SK-N-SH (cell line): ENCODE data around the gene MAT2A. TPM values are rescaled to one million over a fixed set of nuclear protein-coding genes. Genes with fewer than 3 reads are reported as not detected.

Experiments used
- CTCF ChIA-PET: fragments of 300-600, 350-600 bp; formaldehyde crosslinking; extraction: SDS; loops from one replicate; lab custom pipeline; 2021; lab: Yijun Ruan, JAX
- POLR2A ChIA-PET: fragments of 350-600 bp; sonication (Branson Sonifier 250); formaldehyde crosslinking; extraction: SDS; loops from one replicate; lab custom pipeline; 2020; ENCODE audit warnings: antibody characterized with exemption, inconsistent platforms; lab: Yijun Ruan, JAX
- DNase-seq: peaks from one replicate; pipeline ENCODE4 v3.0.0; 2012
- H2AFZ ChIP-seq: fragments of 200-600 bp; sonication (generic); 2 replicates; pipeline ENCODE4 v1.8.1; 2016; ENCODE audit warnings: antibody characterized with exemption, mild to moderate bottlenecking, low read depth
- H3F3A ChIP-seq: fragments of 200-600 bp; sonication (generic); replicated peaks from 2 replicates; pipeline ENCODE3; 2016; ENCODE audit warnings: antibody characterized with exemption, mild to moderate bottlenecking; ENCODE audit not compliant: insufficient read depth
- H3K27ac ChIP-seq, 2 experiments: fragments of 200-500 bp in 1 of 2; fragments of 200-600 bp in 1 of 2; sonication (Bioruptor generic) in 1 of 2; sonication (generic), shearing (Covaris generic) in 1 of 2; 2 replicates each; pipeline versions ENCODE4 v1.5.1 to v1.6.1; 2014 to 2016; ENCODE audit warnings: low read depth in 2 of 2, inconsistent platforms in 1 of 2, low read length in 1 of 2, mild to moderate bottlenecking in 1 of 2, mixed read lengths in 1 of 2
- H3K27me3 ChIP-seq: fragments of 200-600 bp; sonication (generic), shearing (Covaris generic); 2 replicates; pipeline ENCODE4 v1.6.1; 2016; ENCODE audit warnings: mixed run types; ENCODE audit not compliant: insufficient read depth
- H3K36me3 ChIP-seq, 2 experiments: fragments of 200-500 bp in 1 of 2; fragments of 200-600 bp in 1 of 2; sonication (Bioruptor generic) in 1 of 2; sonication (generic) in 1 of 2; replicated peaks in 1 of 2; 2 replicates each; pipeline versions ENCODE3 to v1.5.1; 2014 to 2016; ENCODE audit warnings: low read length in 1 of 2, mild to moderate bottlenecking in 1 of 2; ENCODE audit not compliant: insufficient read depth in 2 of 2, control insufficient read depth in 1 of 2
- H3K4me1 ChIP-seq, 2 experiments: fragments of 200-500 bp in 1 of 2; fragments of 200-600 bp in 1 of 2; sonication (Bioruptor generic) in 1 of 2; sonication (generic), shearing (Covaris generic) in 1 of 2; 2 replicates each; pipeline versions ENCODE4 v1.5.1 to v1.6.1; 2014 to 2016; ENCODE audit warnings: low read depth in 1 of 2, low read length in 1 of 2, mixed run types in 1 of 2; ENCODE audit not compliant: insufficient read depth in 2 of 2, control insufficient read depth in 1 of 2
- H3K4me2 ChIP-seq: fragments of 200-600 bp; sonication (generic), shearing (Covaris generic); 2 replicates; pipeline ENCODE4 v1.6.1; 2017; ENCODE audit warnings: mixed run types
- H3K4me3 ChIP-seq, 2 experiments: fragments of 200-500 bp in 1 of 2; fragments of 200-600 bp in 1 of 2; sonication (Bioruptor generic) in 1 of 2; sonication (generic), shearing (Covaris generic) in 1 of 2; 2 replicates each; pipeline versions ENCODE4 v1.5.1 to v1.8.1; 2014 to 2016; ENCODE audit warnings: low read depth in 2 of 2, inconsistent platforms in 1 of 2, low read length in 1 of 2, mild to moderate bottlenecking in 1 of 2, mixed read lengths in 1 of 2, moderate library complexity in 1 of 2
- H3K79me2 ChIP-seq: fragments of 200-600 bp; sonication (generic); 2 replicates; pipeline ENCODE4 v1.8.1; 2017; ENCODE audit warnings: mild to moderate bottlenecking; ENCODE audit not compliant: insufficient read depth
- H3K9ac ChIP-seq: fragments of 200-600 bp; sonication (generic); 2 replicates; pipeline ENCODE4 v1.6.1; 2017; ENCODE audit warnings: mixed run types
- H3K9me2 ChIP-seq: fragments of 200-600 bp; sonication (generic); 2 replicates; pipeline ENCODE4 v1.6.1; 2017; ENCODE audit warnings: mixed run types
- H3K9me3 ChIP-seq: fragments of 200-600 bp; sonication (generic); 2 replicates; pipeline ENCODE4 v1.6.1; 2017; ENCODE audit warnings: mixed run types, mild to moderate bottlenecking, moderate library complexity
- H4K20me1 ChIP-seq: fragments of 200-600 bp; sonication (generic); 2 replicates; pipeline ENCODE4 v1.6.1; 2017; ENCODE audit warnings: mild to moderate bottlenecking, mixed run types; ENCODE audit not compliant: insufficient read depth
- CHD2 ChIP-seq: fragments of 150-350 bp; IDR thresholded peaks from 2 replicates; pipeline ENCODE4 v1.6.1; 2018; ENCODE audit warnings: low read length; ENCODE audit not compliant: partially characterized antibody
- ELF1 ChIP-seq: IDR thresholded peaks from 2 replicates; pipeline ENCODE4 v1.4.0; 2012
- EP300 ChIP-seq, 2 experiments: IDR thresholded peaks; 2 replicates each; pipeline versions ENCODE4 v1.4.0 to v1.6.1; 2012; ENCODE audit warnings: borderline replicate concordance in 1 of 2, low read depth in 1 of 2, low read length in 1 of 2
- FOSL2 ChIP-seq: IDR thresholded peaks from 2 replicates; pipeline ENCODE4 v1.4.0; 2012; ENCODE audit warnings: low read depth, mild to moderate bottlenecking, moderate library complexity, borderline replicate concordance
- FOXJ3 ChIP-seq: sonication (generic); formaldehyde crosslinking; IDR thresholded peaks from 2 replicates; pipeline ENCODE4 v1.5.1; 2020; ENCODE audit warnings: mild to moderate bottlenecking, missing genetic modification reagents
- GATA2 ChIP-seq: sonication (generic); formaldehyde crosslinking; IDR thresholded peaks from 2 replicates; pipeline ENCODE4 v1.5.0; 2020; ENCODE audit warnings: mild to moderate bottlenecking, missing genetic modification reagents
- JUND ChIP-seq: IDR thresholded peaks from 2 replicates; pipeline ENCODE4 v1.4.0; 2012
- MAX ChIP-seq: IDR thresholded peaks from 2 replicates; pipeline ENCODE4 v1.4.0; 2012; ENCODE audit warnings: low read depth
- NFIC ChIP-seq: IDR thresholded peaks from 2 replicates; pipeline ENCODE4 v1.4.0; 2012; ENCODE audit warnings: borderline replicate concordance
- NRF1 ChIP-seq: IDR thresholded peaks from 2 replicates; pipeline ENCODE4 v1.6.1; 2012; ENCODE audit warnings: low read depth, mild to moderate bottlenecking, low read length
- RXRA ChIP-seq: IDR thresholded peaks from 2 replicates; pipeline ENCODE4 v1.4.0; 2012; ENCODE audit warnings: low read depth, mild to moderate bottlenecking, borderline replicate concordance
- SIN3A ChIP-seq: IDR thresholded peaks from 2 replicates; pipeline ENCODE4 v1.6.1; 2012; ENCODE audit warnings: low read depth, mild to moderate bottlenecking, low read length, moderate library complexity, borderline replicate concordance
- TAF1 ChIP-seq: IDR thresholded peaks from 2 replicates; pipeline ENCODE4 v1.6.1; 2012; ENCODE audit warnings: low read depth, mild to moderate bottlenecking, low read length, moderate library complexity, borderline replicate concordance
- TCF12 ChIP-seq: IDR thresholded peaks from 2 replicates; pipeline ENCODE4 v1.4.0; 2012
- YY1 ChIP-seq: IDR thresholded peaks from 2 replicates; pipeline ENCODE4 v1.4.0; 2012; ENCODE audit warnings: low read depth, mild to moderate bottlenecking
- WGBS: methylation state at CpG from one replicate; pipeline ENCODE4 v1.1.6; 2017; ENCODE audit warnings: low lambda C conversion rate; 5-methylcytosine and 5-hydroxymethylcytosine counted together
- polyA plus RNA-seq, 3 experiments: library from polyadenylated mRNA; depleted of rRNA; stranded (reverse); fragments of >200 nt; gene quantifications; 2 replicates each; pipeline ENCODE4 v1.2.3, GENCODE V29; 2012
- TF ChIP-seq, protein P1 (sequence below): IDR thresholded peaks from 2 replicates; pipeline ENCODE4 v1.6.1; 2012; ENCODE audit warnings: mild to moderate bottlenecking, low read depth, low read length, moderate library complexity
- TF ChIP-seq, protein P2 (sequence below): IDR thresholded peaks from 2 replicates; pipeline ENCODE4 v1.4.0; 2012; ENCODE audit warnings: low read depth, borderline replicate concordance

MAT2A gene
- polyA plus RNA-seq, 1 of the 3 experiments (the other 2 are of a cell fraction) = 187 TPM

DNA sequence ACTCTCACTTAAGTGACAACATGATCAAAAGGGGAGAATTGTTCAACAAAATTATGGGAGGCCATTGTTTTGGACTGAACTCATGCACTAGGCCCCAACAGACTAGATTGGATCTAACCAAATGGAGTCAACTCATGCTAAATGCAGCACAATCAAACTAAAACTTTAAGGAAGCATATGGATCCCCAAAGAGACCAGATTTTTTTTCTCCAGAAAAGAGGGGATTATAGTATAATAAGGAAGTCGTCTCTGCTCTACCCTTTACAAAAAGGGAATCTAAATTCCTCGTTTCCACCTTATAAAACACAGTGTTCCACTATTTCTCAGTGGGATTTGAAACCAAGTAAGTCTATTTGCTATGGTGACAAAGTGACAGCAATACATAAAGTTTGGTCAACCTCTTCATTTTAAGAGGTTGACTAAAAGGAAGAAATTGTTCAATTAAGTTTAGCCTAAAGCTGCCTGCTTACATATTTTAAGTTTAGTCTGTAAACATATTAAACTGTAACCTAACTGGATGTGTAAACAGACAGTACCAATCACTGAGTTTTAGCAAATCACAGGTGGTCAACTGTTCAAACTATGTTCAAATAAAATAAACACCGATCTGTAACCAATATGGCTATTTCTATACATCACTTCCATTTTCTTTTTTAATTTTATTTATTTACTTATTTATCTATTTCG is 40.9 kb upstream of the MAT2A start (continued):
- TF ChIP-seq, protein P1, sequence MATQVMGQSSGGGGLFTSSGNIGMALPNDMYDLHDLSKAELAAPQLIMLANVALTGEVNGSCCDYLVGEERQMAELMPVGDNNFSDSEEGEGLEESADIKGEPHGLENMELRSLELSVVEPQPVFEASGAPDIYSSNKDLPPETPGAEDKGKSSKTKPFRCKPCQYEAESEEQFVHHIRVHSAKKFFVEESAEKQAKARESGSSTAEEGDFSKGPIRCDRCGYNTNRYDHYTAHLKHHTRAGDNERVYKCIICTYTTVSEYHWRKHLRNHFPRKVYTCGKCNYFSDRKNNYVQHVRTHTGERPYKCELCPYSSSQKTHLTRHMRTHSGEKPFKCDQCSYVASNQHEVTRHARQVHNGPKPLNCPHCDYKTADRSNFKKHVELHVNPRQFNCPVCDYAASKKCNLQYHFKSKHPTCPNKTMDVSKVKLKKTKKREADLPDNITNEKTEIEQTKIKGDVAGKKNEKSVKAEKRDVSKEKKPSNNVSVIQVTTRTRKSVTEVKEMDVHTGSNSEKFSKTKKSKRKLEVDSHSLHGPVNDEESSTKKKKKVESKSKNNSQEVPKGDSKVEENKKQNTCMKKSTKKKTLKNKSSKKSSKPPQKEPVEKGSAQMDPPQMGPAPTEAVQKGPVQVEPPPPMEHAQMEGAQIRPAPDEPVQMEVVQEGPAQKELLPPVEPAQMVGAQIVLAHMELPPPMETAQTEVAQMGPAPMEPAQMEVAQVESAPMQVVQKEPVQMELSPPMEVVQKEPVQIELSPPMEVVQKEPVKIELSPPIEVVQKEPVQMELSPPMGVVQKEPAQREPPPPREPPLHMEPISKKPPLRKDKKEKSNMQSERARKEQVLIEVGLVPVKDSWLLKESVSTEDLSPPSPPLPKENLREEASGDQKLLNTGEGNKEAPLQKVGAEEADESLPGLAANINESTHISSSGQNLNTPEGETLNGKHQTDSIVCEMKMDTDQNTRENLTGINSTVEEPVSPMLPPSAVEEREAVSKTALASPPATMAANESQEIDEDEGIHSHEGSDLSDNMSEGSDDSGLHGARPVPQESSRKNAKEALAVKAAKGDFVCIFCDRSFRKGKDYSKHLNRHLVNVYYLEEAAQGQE = no peak
- TF ChIP-seq TCF12 = no peak
- TF ChIP-seq NRF1 = no peak
- TF ChIP-seq CHD2 = no peak

GRCh38 chr2:85501248-85501647 is 37.7 kb upstream of the MAT2A start:
- H3K9me2 ChIP-seq = no peaks in the 10 kb centered on the region
- CTCF ChIA-PET = interaction anchor here (0.9 kb wide), 1 partner anchor 21 kb away, joined by 3 read pairs; no protein-coding TSS in a partner anchor
- POLR2A ChIA-PET = interaction anchor here (1.1 kb wide), 1 partner anchor 56 kb away, joined by 3 read pairs; no protein-coding TSS in a partner anchor

GRCh38 chr2:85502720-85503119 is 36.2 kb upstream of the MAT2A start:
- Histone ChIP-seq H3K4me3 (no peak overlapping the region), H3K4me2 (no peak overlapping the region), H3K9me3 (no peaks in the 10 kb centered on the region), H3F3A (peaks cover 35% of the 10 kb centered on the region), H3K9ac (no peak overlapping the region), H3K27ac (no peak overlapping the region), H3K4me1 (peaks cover 19 to 25% of the 10 kb centered on the region in 2 experiments; a peak in 3 of 4 replicates), H3K27me3 (no peaks in the 10 kb centered on the region), H3K36me3 (no peaks in the 10 kb centered on the region), H4K20me1 (no peaks in the 10 kb centered on the region), H3K79me2 (no peaks in the 10 kb centered on the region), H2AFZ (no peak overlapping the region), H3K9me2 (no peaks in the 10 kb centered on the region)
- WGBS = 75% methylated on average over 3 of the region's 3 CpGs
- ChIA-PET CTCF (interaction anchor here (1.0 to 1.8 kb wide), 3 partner anchors 49 to 83 kb away, joined by 3 to 5 read pairs (median 4); no protein-coding TSS in a partner anchor), POLR2A (interaction anchor here (3.0 kb wide), 1 partner anchor 36 kb away, joined by 25 read pairs; the partner anchor contains the start of gene MAT2A)
- no peak for TF ChIP-seq RXRA
- TF ChIP-seq FOXJ3 (CRISPR knock-in tag) = no peak
- no peak for TF ChIP-seq NRF1
- TF ChIP-seq GATA2 (CRISPR knock-in tag) = no peak
- no peak for TF ChIP-seq EP300 (IDR thresholded peaks at IDR 0.05; ENCODE audit: borderline replicate concordance in 1 of 2, low read depth in 1 of 2, low read length in 1 of 2)
- TF ChIP-seq, protein P2, sequence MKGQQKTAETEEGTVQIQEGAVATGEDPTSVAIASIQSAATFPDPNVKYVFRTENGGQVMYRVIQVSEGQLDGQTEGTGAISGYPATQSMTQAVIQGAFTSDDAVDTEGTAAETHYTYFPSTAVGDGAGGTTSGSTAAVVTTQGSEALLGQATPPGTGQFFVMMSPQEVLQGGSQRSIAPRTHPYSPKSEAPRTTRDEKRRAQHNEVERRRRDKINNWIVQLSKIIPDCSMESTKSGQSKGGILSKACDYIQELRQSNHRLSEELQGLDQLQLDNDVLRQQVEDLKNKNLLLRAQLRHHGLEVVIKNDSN = no peak
- no peak for TF ChIP-seq TAF1
- no peak for TF ChIP-seq FOSL2
- no peak for TF ChIP-seq YY1
- TF ChIP-seq SIN3A = no peak
- no peak for TF ChIP-seq JUND
- no peak for TF ChIP-seq MAX
- no peak for TF ChIP-seq TCF12
- no peak for TF ChIP-seq NFIC
- DNase-seq = no peak

More at GRCh38 chr2:85501248-85501647, 37.7 kb upstream of the MAT2A start:
- H3K9me3 ChIP-seq = no peaks in the 10 kb centered on the region
- H3K9ac ChIP-seq = no peak overlapping the region
- 0 out of 2 replicates have a peak, but pooled peaks have one; percentile 22 for TF ChIP-seq ELF1
- no peak for TF ChIP-seq SIN3A
- peaks cover 31% of the 10 kb centered on the region for H3F3A ChIP-seq
- no peaks in the 10 kb centered on the region for H3K36me3 ChIP-seq
- 80% methylated on average over 3 of the region's 3 CpGs for WGBS
- H2AFZ ChIP-seq = no peak overlapping the region
- H3K4me3 ChIP-seq = no peak overlapping the region
- peaks cover 19 to 21% of the 10 kb centered on the region in 2 experiments; a peak in 3 of 4 replicates for H3K4me1 ChIP-seq
- H3K27ac ChIP-seq = no peak overlapping the region
- no peaks in the 10 kb centered on the region for H4K20me1 ChIP-seq
- H3K27me3 ChIP-seq = no peaks in the 10 kb centered on the region
- no peak for DNase-seq
- H3K4me2 ChIP-seq = no peak overlapping the region
- H3K79me2 ChIP-seq = no peaks in the 10 kb centered on the region
